Neural progenitor cell (in vitro differentiated cells): ENCODE results near the gene HSPA12B.

Source experiments
- EZH2 ChIP-seq: fragments of 200-600 bp; sonication (generic); IDR thresholded peaks from 2 replicates; pipeline ENCODE4 v1.6.1; 2017; ENCODE audit warnings: antibody characterized with exemption, mild to moderate bottlenecking, moderate library complexity
- TF ChIP-seq, protein P1 (sequence below): fragments of 200-600 bp; sonication (generic); IDR thresholded peaks from 2 replicates; pipeline ENCODE4 v1.5.1; 2017; ENCODE audit warnings: antibody characterized with exemption, mild to moderate bottlenecking

DNA sequence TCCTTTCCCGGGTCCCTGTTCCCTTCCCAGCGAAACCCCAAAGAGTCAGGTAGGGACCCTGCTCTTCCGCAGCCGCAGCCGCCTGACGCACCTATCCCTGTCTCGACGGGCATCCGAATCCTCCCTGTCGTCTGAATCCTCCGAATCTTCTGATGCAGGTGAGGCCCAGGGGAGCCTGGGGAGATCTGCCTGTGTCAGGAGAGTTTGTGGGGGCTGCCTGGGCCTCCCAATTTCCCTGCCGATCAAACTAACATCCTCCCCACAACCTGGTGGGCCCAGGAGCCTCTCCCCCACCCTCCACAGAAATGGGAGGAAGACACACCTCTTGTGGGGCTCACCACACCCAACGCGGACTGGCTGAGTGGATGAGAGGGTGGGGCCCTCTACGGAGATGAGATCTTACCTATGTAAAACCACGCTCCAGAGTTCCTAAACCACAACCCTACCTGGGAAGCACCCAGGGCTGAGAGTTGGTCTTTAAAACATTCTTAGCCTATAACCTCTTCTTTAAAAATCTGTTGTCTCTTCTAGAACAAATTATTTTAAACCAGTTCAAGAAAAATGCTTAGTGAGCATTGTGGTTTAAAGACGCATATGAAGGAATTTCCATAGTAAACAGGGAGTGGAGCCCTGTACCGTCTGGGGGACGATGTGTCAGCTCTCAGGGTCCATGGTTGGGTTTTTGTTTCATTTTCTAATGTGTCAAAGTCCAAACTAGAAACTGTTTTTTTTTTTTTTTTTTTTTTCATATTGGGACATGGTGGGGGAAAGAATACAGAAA, 65.3 kb downstream of the HSPA12B start:
- TF ChIP-seq, protein P1, sequence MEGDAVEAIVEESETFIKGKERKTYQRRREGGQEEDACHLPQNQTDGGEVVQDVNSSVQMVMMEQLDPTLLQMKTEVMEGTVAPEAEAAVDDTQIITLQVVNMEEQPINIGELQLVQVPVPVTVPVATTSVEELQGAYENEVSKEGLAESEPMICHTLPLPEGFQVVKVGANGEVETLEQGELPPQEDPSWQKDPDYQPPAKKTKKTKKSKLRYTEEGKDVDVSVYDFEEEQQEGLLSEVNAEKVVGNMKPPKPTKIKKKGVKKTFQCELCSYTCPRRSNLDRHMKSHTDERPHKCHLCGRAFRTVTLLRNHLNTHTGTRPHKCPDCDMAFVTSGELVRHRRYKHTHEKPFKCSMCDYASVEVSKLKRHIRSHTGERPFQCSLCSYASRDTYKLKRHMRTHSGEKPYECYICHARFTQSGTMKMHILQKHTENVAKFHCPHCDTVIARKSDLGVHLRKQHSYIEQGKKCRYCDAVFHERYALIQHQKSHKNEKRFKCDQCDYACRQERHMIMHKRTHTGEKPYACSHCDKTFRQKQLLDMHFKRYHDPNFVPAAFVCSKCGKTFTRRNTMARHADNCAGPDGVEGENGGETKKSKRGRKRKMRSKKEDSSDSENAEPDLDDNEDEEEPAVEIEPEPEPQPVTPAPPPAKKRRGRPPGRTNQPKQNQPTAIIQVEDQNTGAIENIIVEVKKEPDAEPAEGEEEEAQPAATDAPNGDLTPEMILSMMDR = no peak
- no peak for TF ChIP-seq EZH2
